ENCODE measurements around the gene STAC3.

DNA sequence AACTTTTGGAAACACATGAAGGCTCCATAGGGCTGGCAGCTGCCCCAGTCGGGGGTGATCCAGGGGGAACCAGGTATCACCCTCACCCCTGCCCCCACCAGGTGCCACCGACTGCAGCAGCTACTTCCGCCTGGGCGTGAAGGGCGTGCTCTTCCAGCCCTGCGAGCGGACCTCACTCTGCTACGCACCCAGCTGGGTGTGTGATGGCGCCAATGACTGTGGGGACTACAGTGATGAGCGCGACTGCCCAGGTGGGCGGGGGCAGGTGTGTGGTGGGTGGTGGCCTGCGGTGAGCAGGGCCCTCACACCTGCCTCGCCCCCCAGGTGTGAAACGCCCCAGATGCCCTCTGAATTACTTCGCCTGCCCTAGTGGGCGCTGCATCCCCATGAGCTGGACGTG lies 56.7 kb downstream of the STAC3 start:
- no peak for TF ChIP-seq SUZ12 (IDR thresholded peaks at IDR 0.05; ENCODE audit: extremely low read depth, insufficient read depth, insufficient read length)
- no peak for TF ChIP-seq YY1 (IDR thresholded peaks at IDR 0.05; ENCODE audit: insufficient read depth, insufficient read length)
- TF ChIP-seq ZNF274 (IDR thresholded peaks at IDR 0.05; ENCODE audit: low read depth, low read length) = no peak

Measured in NT2/D1 (cell line).